ENCODE data around the gene ATAT1. TPM values are rescaled to one million over a fixed set of nuclear protein-coding genes. Genes with fewer than 3 reads are reported as not detected.
A peak's percentile ranks its signal among the peaks of the same experiment; 100 is the strongest.

Gene ATAT1
- total RNA-seq, 1 experiment from 2014 or later, result 29.4 TPM

GRCh38 chr6:30614843-30615218, 11.8 kb upstream of the ATAT1 start:
- CTCF ChIA-PET, result interaction anchor here (0.6 to 3.6 kb wide), 4 partner anchors 18 to 545 kb away, joined by 3 to 16 read pairs (median 7); no protein-coding TSS in a partner anchor
- H3K79me2 ChIP-seq (ENCODE audit: low read depth), result peaks cover 49% of the 10 kb centered on the region
- peak overlapping the region; percentile 87 for H3K4me3 ChIP-seq
- peaks cover 26% of the 10 kb centered on the region; the same call in 1 of the 2 replicates for H4K20me1 ChIP-seq (ENCODE audit: insufficient read depth)
- H3F3A ChIP-seq (ENCODE audit: insufficient read depth, low read depth), result peaks cover 73% of the 10 kb centered on the region
- POLR2A ChIA-PET (ENCODE audit: unreplicated experiment), result interaction anchor here (0.5 to 0.9 kb wide), 18 partner anchors 18 to 848 kb away, joined by 3 to 48 read pairs (median 6); partner anchors contain the start of genes ABCF1, DHX16 and PRR3
- H3K9me2 ChIP-seq (ENCODE audit: insufficient read depth), result no peaks in the 10 kb centered on the region
- intact Hi-C loops (cut with micrococcal nuclease; ENCODE audit: unreplicated experiment), result loop anchor here (1.0 kb wide), 1 partner anchor 24 kb away; no protein-coding TSS in a partner anchor
- H3K36me3 ChIP-seq (ENCODE audit: low read depth), result peaks cover 23% of the 10 kb centered on the region
- H3K27me3 ChIP-seq (ENCODE audit: insufficient read depth, low read depth), result no peaks in the 10 kb centered on the region
- peak; percentile 81 to 90 for DNase-seq
- BruUV-seq (replicated peaks), result no TSS peak
- TF ChIP-seq, protein P1, sequence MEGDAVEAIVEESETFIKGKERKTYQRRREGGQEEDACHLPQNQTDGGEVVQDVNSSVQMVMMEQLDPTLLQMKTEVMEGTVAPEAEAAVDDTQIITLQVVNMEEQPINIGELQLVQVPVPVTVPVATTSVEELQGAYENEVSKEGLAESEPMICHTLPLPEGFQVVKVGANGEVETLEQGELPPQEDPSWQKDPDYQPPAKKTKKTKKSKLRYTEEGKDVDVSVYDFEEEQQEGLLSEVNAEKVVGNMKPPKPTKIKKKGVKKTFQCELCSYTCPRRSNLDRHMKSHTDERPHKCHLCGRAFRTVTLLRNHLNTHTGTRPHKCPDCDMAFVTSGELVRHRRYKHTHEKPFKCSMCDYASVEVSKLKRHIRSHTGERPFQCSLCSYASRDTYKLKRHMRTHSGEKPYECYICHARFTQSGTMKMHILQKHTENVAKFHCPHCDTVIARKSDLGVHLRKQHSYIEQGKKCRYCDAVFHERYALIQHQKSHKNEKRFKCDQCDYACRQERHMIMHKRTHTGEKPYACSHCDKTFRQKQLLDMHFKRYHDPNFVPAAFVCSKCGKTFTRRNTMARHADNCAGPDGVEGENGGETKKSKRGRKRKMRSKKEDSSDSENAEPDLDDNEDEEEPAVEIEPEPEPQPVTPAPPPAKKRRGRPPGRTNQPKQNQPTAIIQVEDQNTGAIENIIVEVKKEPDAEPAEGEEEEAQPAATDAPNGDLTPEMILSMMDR (conservative IDR thresholded peaks at IDR 0.05), result no peak
- no peak for TF ChIP-seq EZH2 (IDR thresholded peaks at IDR 0.05; ENCODE audit: low read depth)
- peaks cover 35% of the 10 kb centered on the region for H3K4me1 ChIP-seq (replicated peaks; ENCODE audit: insufficient read depth)
- H3K4me2 ChIP-seq, result peak overlapping the region; percentile 98
- peak overlapping the region; percentile 86 for H3K27ac ChIP-seq
- no peaks in the 10 kb centered on the region for H3K9me3 ChIP-seq (ENCODE audit: insufficient read depth, low read depth)
- H2AFZ ChIP-seq, result no peak overlapping the region

DNA sequence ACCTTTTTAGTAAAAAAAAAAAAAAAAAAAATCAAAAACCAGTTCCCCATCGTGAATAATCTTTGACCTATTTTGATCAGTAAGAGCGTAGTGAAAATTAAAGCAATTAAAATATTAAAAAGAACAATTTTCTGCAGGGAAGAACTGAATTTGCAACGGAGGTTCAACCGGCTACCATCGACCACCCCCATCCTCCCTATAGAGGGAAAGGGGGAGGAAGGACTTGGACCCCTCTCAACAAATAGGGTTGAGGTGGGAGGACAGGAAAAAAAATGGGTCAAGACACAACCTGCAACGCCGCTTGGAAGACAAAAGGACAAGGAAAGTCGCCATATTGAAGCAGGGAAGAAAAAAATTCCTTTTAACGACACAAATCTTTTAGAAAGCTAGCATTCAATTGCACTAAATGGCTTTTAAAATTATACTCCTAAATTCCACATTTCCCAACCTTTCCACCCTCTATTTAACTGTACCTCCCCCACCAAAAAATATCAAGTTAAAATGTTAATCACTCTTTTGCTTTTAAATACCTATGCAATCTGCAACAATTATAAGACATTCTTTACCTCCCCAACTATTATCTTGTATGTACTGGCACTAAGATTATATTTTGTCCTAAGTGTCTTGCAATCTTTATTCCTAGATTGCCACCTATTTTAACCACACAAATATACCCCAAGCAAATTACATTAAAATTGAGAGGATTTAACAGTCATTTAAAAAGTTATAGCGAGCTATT, 11.3 kb upstream of the ATAT1 start:
- Histone ChIP-seq H3K27ac (peak overlapping the region; percentile 86), H3K4me1 (replicated peaks; ENCODE audit: insufficient read depth) (peaks cover 35% of the 10 kb centered on the region), H3K9me3 (ENCODE audit: insufficient read depth, low read depth) (no peaks in the 10 kb centered on the region), H2AFZ (no peak overlapping the region), H3K9me2 (ENCODE audit: insufficient read depth) (no peaks in the 10 kb centered on the region), H3K4me2 (peak overlapping the region; percentile 98), H4K20me1 (ENCODE audit: insufficient read depth) (peaks cover 26% of the 10 kb centered on the region; the same call in 1 of the 2 replicates), H3F3A (ENCODE audit: insufficient read depth, low read depth) (peaks cover 70% of the 10 kb centered on the region), H3K4me3 (peak overlapping the region; percentile 87), H3K36me3 (ENCODE audit: low read depth) (peaks cover 23% of the 10 kb centered on the region), H3K79me2 (ENCODE audit: low read depth) (peaks cover 49% of the 10 kb centered on the region), H3K27me3 (ENCODE audit: insufficient read depth, low read depth) (no peaks in the 10 kb centered on the region)
- TSS peak; percentile 64 for BruUV-seq (replicated peaks)
- POLR2A ChIA-PET (ENCODE audit: unreplicated experiment), result interaction anchor here (0.6 to 0.9 kb wide), 14 partner anchors 18 to 786 kb away, joined by 3 to 48 read pairs (median 8); partner anchors contain the start of genes ABCF1 and DHX16
- intact Hi-C loops (cut with micrococcal nuclease; ENCODE audit: unreplicated experiment), result loop anchor here (1.0 kb wide), 1 partner anchor 24 kb away; no protein-coding TSS in a partner anchor
- CTCF ChIA-PET, result interaction anchor here (0.6 to 3.6 kb wide), 4 partner anchors 19 to 545 kb away, joined by 3 to 16 read pairs (median 7); no protein-coding TSS in a partner anchor
- TF ChIP-seq EZH2 (IDR thresholded peaks at IDR 0.05; ENCODE audit: low read depth), result no peak
- TF ChIP-seq, protein P1 (conservative IDR thresholded peaks at IDR 0.05), result peak; percentile 23; the same call in 1 of the 2 replicates
- peak; percentile 41 to 42 for DNase-seq

- Histone ChIP-seq H4K20me1 (ENCODE audit: insufficient read depth) (peaks cover 24% of the 10 kb centered on the region; the same call in 1 of the 2 replicates), H2AFZ (no peak overlapping the region), H3K9me2 (ENCODE audit: insufficient read depth) (no peaks in the 10 kb centered on the region), H3F3A (ENCODE audit: insufficient read depth, low read depth) (peaks cover 75% of the 10 kb centered on the region), H3K4me3 (peak overlapping the region; percentile 87), H3K4me2 (peak overlapping the region; percentile 98), H3K36me3 (ENCODE audit: low read depth) (peaks cover 27% of the 10 kb centered on the region), H3K9me3 (ENCODE audit: insufficient read depth, low read depth) (no peaks in the 10 kb centered on the region), H3K27me3 (ENCODE audit: insufficient read depth, low read depth) (no peaks in the 10 kb centered on the region), H3K79me2 (ENCODE audit: low read depth) (peaks cover 49% of the 10 kb centered on the region), H3K4me1 (replicated peaks; ENCODE audit: insufficient read depth) (peaks cover 35% of the 10 kb centered on the region), H3K27ac (peak overlapping the region; percentile 86)
- no peak for DNase-seq
- ChIA-PET POLR2A (ENCODE audit: unreplicated experiment) (interaction anchor here (0.6 kb wide), 2 partner anchors 111 to 158 kb away, joined by 5 to 7 read pairs; no protein-coding TSS in a partner anchor), CTCF (interaction anchor here (3.6 kb wide), 1 partner anchor 75 kb away, joined by 8 read pairs; no protein-coding TSS in a partner anchor)
- BruUV-seq (replicated peaks), result no TSS peak
- no peak for TF ChIP-seq EZH2 (IDR thresholded peaks at IDR 0.05; ENCODE audit: low read depth)
- TF ChIP-seq, protein P1 (conservative IDR thresholded peaks at IDR 0.05), result no peak
- intact Hi-C loops (cut with micrococcal nuclease; ENCODE audit: unreplicated experiment), result loop anchor here (1.0 to 2.0 kb wide), 3 partner anchors 25 to 71 kb away; partner anchors contain the start of genes ABCF1 and PPP1R18
Observed at GRCh38 chr6:30615958-30616810, 10.5 kb upstream of the ATAT1 start.
